Measurements from ENCODE around the gene FGFRL1.
A peak's percentile ranks its signal among the peaks of the same experiment; 100 is the strongest.
"Not testable (repeated sequence)": the region's sequence is repeated elsewhere in the genome, so short reads cannot be mapped to it uniquely, and the experiment has no call there.

FGFRL1 gene

GRCh38 chr4:1051472-1051871 is 40.0 kb downstream of the FGFRL1 start:
- no peaks in the 10 kb centered on the region for H3K4me1 ChIP-seq
- H3K4me2 ChIP-seq (ENCODE audit: low read length): no peak overlapping the region
- H2AFZ ChIP-seq: no peak overlapping the region
- H3K9me3 ChIP-seq (ENCODE audit: control insufficient read depth, low read length): no peaks in the 10 kb centered on the region
- H3K36me3 ChIP-seq (ENCODE audit: control insufficient read depth, insufficient read depth, low read length): no peaks in the 10 kb centered on the region
- no peak for TF ChIP-seq CTCF (IDR thresholded peaks at IDR 0.05)
- H3K9ac ChIP-seq: no peak overlapping the region
- H3K79me2 ChIP-seq: no peaks in the 10 kb centered on the region
- H3K27me3 ChIP-seq (ENCODE audit: control insufficient read depth, insufficient read depth, low read length): no peaks in the 10 kb centered on the region
- no peak overlapping the region for H3K27ac ChIP-seq
- H3K4me3 ChIP-seq (ENCODE audit: low read depth, low read length): no peak overlapping the region

DNA sequence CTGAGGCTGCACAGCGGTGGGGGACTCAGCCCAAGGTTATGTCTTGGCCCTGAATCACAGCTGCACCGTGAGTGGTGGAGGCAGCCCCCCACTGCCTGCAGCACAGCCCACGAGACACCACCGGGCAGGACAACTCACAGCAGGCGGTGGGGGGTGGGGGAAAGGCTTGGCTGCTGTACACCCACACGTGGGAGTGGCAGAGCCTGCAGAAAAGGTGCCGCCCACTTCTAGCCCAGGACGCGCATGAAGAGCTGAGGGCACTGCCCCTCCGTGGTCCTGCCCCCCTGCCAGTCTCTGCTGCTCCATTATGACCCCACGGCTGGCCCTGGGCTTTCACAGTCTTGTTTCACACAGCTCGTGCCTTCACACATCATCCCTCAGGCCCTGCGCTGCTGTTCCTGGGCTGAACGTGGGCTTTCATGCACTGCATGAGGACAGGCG is 40.8 kb downstream of the FGFRL1 start:
- Histone ChIP-seq H3K4me1 (no peaks in the 10 kb centered on the region), H3K27ac (no peak overlapping the region), H3K36me3 (ENCODE audit: control insufficient read depth, insufficient read depth, low read length) (no peaks in the 10 kb centered on the region), H3K27me3 (ENCODE audit: control insufficient read depth, insufficient read depth, low read length) (no peaks in the 10 kb centered on the region), H2AFZ (no peak overlapping the region), H3K9ac (no peak overlapping the region), H3K79me2 (no peaks in the 10 kb centered on the region), H3K4me3 (ENCODE audit: low read depth, low read length) (no peak overlapping the region), H3K4me2 (ENCODE audit: low read length) (no peak overlapping the region), H3K9me3 (ENCODE audit: control insufficient read depth, low read length) (no peaks in the 10 kb centered on the region)
- TF ChIP-seq CTCF (IDR thresholded peaks at IDR 0.05): no peak

DNA sequence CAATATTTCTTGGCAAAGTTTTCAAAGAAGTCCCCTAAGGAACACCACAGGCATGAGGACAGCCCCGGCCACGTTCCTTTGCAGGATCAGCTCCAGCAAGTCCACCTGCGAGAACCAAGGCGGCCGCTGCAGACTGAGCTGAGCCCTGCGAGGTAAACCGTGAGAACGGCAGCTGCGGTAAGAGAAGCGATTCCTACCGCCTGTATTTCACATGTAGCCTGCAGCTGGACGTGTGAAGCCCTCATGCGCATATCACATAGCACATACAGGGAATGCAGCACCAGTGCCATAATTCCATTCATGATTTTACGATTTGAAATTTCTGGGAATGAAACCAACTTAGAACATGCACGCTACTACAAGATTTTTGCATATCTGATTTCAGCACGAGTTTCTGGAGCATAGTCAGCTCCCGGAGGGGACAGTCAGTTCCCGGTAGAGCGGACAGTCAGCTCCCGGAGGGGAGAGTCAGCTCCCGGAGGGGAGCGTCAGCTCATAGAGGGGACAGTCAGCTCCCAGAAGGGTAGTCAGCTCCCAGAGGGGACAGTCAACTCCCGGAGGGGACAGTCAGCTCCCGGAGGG is 41.7 kb downstream of the FGFRL1 start:
- H3K36me3 ChIP-seq (ENCODE audit: control insufficient read depth, insufficient read depth, low read length): no peaks in the 10 kb centered on the region

GRCh38 chr4:1053891-1054290 is 42.5 kb downstream of the FGFRL1 start:
- not testable (repeated sequence) for H3K4me2 ChIP-seq (ENCODE audit: low read length); H3K4me1 ChIP-seq; H3K9me3 ChIP-seq (ENCODE audit: control insufficient read depth, low read length); H3K79me2 ChIP-seq; H3K27me3 ChIP-seq (ENCODE audit: control insufficient read depth, insufficient read depth, low read length); H3K36me3 ChIP-seq (ENCODE audit: control insufficient read depth, insufficient read depth, low read length); H3K27ac ChIP-seq; H3K4me3 ChIP-seq (ENCODE audit: low read depth, low read length); H3K9ac ChIP-seq; H2AFZ ChIP-seq

More for the DNA sequence above, 41.7 kb downstream of the FGFRL1 start:
- H3K79me2 ChIP-seq: no peaks in the 10 kb centered on the region
- no peak overlapping the region for H3K27ac ChIP-seq
- no peaks in the 10 kb centered on the region for H3K9me3 ChIP-seq (ENCODE audit: control insufficient read depth, low read length)
- no peak overlapping the region for H3K4me3 ChIP-seq (ENCODE audit: low read depth, low read length)
- no peaks in the 10 kb centered on the region for H3K27me3 ChIP-seq (ENCODE audit: control insufficient read depth, insufficient read depth, low read length)
- H2AFZ ChIP-seq: no peak overlapping the region
- H3K4me1 ChIP-seq: no peaks in the 10 kb centered on the region
- no peak overlapping the region for H3K9ac ChIP-seq
- H3K4me2 ChIP-seq (ENCODE audit: low read length): peak overlapping the region; percentile 14
- TF ChIP-seq CTCF (IDR thresholded peaks at IDR 0.05): no peak

- H3K27me3 ChIP-seq (ENCODE audit: control insufficient read depth, insufficient read depth, low read length); H3K79me2 ChIP-seq; H3K4me1 ChIP-seq; H3K27ac ChIP-seq; H3K4me2 ChIP-seq (ENCODE audit: low read length); H3K36me3 ChIP-seq (ENCODE audit: control insufficient read depth, insufficient read depth, low read length); H3K9ac ChIP-seq; H2AFZ ChIP-seq; H3K9me3 ChIP-seq (ENCODE audit: control insufficient read depth, low read length); H3K4me3 ChIP-seq (ENCODE audit: low read depth, low read length): not testable (repeated sequence)
Observed at GRCh38 chr4:1054696-1055242, 43.3 kb downstream of the FGFRL1 start.

- H3K4me2 ChIP-seq (ENCODE audit: low read length): peak overlapping the region; percentile 0
- not testable (repeated sequence) for H3K4me1 ChIP-seq; H3K36me3 ChIP-seq (ENCODE audit: control insufficient read depth, insufficient read depth, low read length); H3K4me3 ChIP-seq (ENCODE audit: low read depth, low read length); H3K9ac ChIP-seq; H3K27me3 ChIP-seq (ENCODE audit: control insufficient read depth, insufficient read depth, low read length); H3K9me3 ChIP-seq (ENCODE audit: control insufficient read depth, low read length); H3K79me2 ChIP-seq; H2AFZ ChIP-seq; H3K27ac ChIP-seq
Observed at GRCh38 chr4:1055243-1055701, 43.8 kb downstream of the FGFRL1 start.

Data from parathyroid adenoma (tissue), 2 donors.